HG02678 (cell line): Measurements from ENCODE around the gene RMRP.

Experiments
- ATAC-seq: cut with Tn5 transposase; IDR thresholded peaks from one replicate; pipeline ENCODE4 v1.9.1; 2021; ENCODE audit warnings: mild to moderate bottlenecking, moderate library complexity; ENCODE audit not compliant: unreplicated experiment

Gene RMRP

DNA sequence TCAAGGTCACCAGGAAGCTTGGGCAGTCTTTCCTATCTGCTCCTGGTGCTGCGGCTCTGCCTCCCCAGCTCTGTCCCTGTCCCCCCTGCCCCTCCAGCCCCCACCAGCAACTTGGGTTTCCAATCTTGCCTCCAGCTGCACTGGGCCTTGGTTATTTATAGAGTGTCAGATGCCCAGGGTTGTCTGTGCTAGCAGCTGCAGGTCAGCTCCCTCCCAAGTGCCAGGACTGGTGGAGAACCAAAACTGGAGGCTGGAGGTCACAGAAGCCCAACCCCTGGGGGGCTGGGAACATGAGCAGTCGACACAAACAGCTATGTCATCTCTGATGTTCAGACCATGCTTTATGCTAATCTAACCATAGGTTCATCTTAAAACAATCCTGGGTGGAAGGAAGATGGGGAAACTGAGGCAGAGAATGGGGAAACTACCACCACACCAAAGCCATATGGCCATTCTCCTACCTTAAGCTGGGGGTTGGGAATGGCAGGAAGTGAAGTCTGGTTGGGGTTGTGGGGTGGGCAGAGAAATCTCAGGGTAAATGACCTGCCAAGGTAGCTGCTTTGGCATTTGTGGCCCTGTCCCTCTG is 30.2 kb upstream of the RMRP start:
- no peak for ATAC-seq

DNA sequence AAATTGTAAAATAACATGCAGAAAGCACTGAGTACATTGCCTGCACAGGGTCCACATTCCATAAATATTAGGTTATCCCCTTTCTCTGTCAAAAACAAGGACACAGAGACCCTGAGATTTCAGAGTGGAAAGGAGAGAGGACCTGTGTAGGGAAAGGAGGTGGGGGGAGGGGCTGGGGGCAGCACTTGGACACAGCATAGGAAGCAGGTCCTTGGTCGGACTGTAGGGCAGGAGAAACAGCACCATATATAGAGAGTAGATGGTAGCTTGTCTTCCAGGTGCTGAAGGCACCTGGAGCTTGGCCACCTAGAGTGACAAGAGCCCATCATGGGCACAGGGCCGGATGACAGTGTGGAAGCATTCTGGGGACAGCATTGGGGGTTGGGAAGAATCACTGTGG is 29.5 kb upstream of the RMRP start:
- no peak for ATAC-seq

DNA sequence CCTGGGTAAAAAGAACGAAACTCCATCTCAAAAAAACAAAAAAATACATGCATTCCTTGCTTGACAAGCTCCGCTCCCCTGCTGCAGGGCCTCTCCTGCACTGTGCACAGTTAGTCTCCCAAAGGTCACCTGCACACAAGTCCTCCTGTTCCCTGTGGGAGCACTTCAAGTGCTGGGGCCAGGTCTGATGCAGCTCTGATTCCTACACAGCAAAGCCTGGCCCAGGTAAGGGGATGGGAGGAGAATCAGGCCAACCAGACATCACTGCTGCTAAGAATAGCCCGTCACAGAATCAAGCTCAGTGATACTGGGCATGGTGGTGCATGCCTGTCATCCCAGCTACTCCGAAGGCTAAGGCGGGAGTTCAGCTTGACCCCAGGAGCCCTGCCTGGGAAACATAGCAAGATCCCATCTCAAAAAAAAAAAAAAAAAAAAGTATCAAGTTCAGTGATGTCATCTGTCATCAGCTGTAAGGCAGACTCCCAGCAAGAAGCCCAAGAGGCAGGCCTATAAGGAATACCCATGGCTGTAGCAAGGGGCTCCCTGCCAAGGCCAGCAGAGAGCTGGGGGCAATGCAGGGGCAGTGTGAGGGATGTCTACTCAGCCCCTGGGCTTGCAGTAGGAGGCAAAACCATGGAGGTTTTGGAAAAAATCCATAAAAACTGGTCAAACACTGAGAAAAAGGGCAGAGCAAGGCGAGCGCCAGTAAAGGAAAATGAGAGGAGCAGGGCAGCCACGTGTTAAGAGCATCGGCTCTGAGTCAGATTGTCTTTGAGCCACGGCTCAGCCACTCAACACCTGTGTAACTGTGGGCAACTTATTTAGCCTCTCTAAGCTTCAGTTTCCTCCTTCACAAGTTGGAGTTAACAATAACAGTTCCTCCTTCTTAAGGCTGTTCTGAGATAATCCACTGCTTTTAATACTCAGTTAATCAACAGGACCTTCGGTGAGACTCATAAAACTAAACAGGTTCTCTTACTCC is 28.7 kb upstream of the RMRP start:
- ATAC-seq, result no peak

DNA sequence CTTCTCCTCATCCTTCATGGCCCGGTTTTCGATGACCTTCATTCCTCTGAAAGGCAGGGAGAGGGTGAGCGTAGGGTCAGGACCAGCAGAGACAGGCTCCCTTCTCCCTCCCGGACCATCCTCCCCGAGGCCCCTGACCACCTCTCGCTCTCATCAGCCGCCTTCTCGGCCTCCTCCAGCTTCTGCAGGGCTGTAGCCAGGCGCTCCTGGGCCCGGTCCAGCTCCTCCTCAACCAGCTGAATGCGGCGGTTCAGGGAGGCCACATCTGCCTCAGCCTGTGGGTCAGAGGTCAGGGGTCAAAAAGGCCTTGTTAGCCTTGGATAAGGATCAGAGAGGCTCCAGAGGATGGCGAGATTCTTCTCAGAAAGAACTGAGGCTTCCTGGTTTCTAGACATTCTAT is 27.7 kb upstream of the RMRP start:
- no peak for ATAC-seq

DNA sequence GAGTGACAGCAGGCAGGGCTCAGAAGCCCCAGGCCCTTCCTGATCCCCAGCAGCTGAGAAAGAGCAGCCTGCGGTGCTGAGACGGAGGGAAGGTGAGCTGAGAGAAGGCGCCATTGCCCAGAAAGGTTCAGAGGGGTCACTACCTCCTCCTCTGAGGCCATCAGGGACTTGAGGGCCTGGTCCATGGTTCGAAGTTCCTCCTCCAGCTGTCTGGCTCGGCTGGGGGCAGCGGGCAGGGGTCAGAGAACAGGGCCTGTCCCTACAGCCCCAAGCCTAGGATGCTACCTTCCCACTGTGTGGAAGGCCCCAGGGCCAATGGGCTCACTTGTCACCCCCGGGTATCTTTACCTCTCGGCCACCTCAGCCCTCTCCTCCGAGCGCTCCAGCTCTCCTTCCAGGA is 27.1 kb upstream of the RMRP start:
- ATAC-seq, result no peak

DNA sequence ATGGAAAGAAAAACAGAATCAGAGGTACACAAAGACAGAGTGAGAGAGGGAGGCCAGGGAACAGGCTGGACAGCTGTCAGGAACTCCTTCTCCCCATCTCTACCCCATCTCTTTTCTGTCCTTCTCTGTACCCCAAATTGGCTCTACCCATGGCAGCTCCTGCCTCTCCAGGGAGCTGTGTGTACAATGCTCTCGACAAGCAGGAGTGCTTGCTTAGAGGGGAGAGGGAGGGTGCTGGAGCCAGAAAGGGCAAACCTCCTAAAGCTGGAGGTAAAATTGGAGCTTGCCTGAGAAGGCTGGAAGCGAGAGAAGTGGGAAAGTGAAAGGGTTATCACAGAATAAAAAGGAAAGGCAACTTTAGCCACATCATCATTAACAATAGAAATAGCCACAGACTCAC is 25.5 kb upstream of the RMRP start:
- no peak for ATAC-seq

DNA sequence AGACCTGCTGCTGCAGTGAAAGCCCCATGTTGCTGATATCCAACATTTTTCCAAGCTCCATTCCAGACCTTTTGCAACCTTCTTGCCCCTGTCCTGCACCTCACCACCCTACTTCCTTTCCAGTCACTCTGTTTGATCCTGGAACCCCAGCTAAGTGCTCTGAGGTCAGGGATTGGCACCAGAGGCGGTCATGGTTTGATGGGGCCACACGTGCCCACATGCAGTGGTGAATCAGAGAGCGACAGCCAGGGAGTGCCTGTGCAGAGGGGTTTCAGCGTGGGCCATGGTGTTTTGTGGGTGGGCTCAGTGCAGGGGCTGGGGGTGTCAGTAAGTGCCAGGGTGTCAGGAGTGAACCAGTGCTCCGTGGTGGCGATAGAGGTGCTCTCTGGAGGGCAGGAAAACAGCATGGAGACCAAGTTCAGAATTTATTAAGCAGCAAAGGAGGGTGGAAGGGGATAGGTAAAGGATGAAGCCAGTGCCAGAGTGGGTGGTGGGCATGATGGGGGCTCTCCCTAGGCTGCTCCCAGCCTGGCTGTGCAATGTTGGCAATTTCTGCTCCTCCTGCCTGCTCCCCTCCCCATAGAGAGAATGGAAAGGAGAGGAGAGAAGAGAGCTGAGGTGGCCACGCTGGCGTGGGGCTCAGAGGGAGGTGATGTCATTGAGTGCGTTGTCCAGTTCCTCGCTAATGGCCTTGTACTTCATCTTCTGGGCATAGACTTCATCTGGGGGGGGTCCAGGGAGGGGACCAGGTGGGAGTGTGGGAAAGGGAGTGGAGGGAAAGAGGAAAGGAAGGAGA is 24.9 kb upstream of the RMRP start:
- ATAC-seq, result no peak

DNA sequence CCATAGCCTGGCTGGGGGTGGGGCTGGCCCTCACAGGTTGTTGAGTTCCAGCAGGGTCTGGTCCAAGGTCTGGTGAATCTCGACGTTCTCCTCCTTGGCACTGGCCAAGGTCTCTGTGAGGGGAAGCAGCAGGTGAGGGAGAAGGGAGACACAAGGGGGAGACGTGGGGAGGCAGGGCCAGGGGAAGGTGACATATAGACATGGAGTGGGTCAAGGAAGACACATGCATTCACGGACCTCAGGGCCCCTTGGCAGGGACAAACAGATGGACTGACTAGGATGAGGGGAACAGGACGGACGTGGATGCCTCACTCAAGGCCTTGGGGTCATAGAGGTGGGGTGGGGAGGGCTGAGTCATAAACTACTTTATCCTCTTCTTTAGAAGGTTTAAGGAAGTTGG is 24.2 kb upstream of the RMRP start:
- no peak for ATAC-seq

DNA sequence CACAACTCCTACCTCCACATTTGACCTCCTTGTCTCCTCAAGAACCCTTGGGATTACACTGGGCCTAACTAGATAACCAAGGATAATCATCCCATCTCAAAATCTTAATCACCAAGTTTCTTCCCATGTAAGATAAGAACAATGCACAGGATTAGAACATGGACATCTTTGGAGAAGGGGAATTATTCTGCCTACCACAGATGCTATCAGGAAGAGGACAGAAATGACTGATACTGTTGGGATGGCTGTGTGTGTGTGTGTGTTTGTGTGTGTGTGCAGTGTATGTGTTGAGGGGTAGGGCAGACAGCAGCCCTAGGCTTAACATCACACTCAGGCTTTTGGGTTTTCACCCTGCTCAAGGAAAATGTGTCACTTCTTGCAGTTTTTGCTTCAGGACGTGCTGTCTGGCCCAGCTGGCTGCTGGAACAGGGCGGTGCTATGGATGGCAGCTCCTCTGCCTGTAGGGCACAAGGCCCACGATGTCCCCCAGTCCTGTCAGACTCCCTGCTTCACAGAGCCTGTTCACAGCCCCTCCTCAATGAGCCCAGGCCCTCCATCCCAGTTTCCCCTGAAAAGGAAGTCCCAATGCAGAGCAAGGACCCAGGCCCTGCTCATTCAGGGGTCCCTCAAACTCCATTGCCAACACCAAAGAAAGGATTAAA is 23.7 kb upstream of the RMRP start:
- ATAC-seq, result no peak

DNA sequence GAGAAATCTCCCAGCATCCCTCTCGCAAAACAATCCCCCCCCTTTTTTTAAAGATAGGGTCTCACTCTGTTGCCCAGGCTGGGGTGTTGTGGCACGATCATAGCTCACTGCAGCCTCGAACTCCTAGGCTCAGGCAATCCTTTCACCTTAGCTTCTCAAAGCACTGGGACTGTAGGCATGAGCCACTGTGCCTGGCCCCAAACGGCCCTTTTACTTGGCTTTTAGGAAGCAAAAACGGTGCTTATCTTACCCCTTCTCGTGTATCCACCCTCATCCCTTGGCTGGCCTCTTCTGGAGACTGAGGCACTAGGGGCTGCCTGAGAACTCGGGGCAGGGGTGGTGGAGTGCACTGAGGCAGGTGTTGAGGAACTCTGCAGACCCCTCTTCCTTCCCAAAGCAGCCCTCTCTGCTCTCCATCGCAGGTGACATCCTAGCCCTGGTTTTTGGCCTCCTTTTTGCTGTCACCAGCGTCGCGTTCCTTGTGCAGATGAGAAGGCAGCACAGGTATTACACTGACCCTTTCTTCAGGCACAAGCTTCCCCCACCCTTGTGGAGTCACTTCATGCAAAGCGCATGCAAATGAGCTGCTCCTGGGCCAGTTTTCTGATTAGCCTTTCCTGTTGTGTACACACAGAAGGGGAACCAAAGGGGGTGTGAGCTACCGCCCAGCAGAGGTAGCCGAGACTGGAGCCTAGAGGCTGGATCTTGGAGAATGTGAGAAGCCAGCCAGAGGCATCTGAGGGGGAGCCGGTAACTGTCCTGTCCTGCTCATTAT is 22.7 kb upstream of the RMRP start:
- ATAC-seq, result no peak

DNA sequence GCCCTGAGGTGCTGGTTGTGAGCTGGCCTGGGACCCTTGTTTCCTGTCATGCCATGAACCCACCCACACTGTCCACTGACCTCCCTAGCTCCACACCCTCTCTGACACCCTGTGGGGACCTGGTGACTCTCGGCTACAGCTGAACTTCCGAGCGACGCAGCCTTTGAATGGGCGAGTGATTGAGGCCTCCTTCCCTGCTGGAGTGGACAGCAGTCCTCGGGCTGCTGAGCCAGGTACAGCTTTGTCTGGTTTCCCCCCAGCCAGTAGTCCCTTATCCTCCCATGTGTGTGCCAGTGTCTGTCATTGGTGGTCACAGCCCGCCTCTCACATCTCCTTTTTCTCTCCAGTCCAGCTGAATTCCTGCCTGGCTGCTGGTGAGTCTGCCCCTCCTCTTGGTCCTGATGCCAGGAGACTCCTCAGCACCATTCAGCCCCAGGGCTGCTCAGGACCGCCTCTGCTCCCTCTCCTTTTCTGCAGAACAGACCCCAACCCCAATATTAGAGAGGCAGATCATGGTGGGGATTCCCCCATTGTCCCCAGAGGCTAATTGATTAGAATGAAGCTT is 22.0 kb upstream of the RMRP start:
- ATAC-seq, result no peak

DNA sequence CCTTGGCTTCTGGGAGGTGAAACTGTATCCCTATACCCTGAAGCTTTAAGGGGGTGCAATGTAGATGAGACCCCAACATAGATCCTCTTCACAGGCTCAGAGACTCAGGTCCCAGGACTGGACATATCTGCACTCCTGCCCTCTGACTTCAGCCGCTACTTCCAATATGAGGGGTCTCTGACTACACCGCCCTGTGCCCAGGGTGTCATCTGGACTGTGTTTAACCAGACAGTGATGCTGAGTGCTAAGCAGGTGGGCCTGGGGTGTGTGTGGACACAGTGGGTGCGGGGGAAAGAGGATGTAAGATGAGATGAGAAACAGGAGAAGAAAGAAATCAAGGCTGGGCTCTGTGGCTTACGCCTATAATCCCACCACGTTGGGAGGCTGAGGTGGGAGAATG is 21.3 kb upstream of the RMRP start:
- no peak for ATAC-seq

DNA sequence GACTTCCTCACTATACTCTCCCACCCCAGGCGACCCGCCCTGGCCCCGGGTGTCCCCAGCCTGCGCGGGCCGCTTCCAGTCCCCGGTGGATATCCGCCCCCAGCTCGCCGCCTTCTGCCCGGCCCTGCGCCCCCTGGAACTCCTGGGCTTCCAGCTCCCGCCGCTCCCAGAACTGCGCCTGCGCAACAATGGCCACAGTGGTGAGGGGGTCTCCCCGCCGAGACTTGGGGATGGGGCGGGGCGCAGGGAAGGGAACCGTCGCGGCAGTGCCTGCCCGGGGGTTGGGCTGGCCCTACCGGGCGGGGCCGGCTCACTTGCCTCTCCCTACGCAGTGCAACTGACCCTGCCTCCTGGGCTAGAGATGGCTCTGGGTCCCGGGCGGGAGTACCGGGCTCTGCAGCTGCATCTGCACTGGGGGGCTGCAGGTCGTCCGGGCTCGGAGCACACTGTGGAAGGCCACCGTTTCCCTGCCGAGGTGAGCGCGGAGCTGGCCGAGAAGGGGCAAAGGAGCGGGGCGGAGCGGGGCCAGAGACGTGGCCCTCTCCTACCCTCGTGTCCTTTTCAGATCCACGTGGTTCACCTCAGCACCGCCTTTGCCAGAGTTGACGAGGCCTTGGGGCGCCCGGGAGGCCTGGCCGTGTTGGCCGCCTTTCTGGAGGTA is 18.0 kb upstream of the RMRP start:
- ATAC-seq, result no peak

DNA sequence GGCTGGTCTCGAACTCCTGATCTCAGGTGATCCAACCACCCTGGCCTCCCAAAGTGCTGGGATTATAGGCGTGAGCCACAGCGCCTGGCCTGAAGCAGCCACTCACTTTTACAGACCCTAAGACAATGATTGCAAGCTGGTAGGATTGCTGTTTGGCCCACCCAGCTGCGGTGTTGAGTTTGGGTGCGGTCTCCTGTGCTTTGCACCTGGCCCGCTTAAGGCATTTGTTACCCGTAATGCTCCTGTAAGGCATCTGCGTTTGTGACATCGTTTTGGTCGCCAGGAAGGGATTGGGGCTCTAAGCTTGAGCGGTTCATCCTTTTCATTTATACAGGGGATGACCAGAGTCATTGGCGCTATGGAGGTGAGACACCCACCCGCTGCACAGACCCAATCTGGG is 17.4 kb upstream of the RMRP start:
- no peak for ATAC-seq

DNA sequence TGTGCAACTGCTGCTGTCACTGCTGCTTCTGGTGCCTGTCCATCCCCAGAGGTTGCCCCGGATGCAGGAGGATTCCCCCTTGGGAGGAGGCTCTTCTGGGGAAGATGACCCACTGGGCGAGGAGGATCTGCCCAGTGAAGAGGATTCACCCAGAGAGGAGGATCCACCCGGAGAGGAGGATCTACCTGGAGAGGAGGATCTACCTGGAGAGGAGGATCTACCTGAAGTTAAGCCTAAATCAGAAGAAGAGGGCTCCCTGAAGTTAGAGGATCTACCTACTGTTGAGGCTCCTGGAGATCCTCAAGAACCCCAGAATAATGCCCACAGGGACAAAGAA is 16.2 kb upstream of the RMRP start:
- ATAC-seq, result no peak

DNA sequence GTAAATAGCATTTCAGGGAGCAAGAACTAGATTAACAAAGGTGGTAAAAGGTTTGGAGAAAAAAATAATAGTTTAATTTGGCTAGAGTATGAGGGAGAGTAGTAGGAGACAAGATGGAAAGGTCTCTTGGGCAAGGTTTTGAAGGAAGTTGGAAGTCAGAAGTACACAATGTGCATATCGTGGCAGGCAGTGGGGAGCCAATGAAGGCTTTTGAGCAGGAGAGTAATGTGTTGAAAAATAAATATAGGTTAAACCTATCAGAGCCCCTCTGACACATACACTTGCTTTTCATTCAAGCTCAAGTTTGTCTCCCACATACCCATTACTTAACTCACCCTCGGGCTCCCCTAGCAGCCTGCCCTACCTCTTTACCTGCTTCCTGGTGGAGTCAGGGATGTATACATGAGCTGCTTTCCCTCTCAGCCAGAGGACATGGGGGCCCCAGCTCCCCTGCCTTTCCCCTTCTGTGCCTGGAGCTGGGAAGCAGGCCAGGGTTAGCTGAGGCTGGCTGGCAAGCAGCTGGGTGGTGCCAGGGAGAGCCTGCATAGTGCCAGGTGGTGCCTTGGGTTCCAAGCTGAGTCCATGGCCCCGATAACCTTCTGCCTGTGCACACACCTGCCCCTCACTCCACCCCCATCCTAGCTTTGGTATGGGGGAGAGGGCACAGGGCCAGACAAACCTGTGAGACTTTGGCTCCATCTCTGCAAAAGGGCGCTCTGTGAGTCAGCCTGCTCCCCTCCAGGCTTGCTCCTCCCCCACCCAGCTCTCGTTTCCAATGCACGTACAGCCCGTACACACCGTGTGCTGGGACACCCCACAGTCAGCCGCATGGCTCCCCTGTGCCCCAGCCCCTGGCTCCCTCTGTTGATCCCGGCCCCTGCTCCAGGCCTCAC is 15.6 kb upstream of the RMRP start, which contains the start of gene CA9:
Gene CA9, plus strand, starts transcription at position 797 of the 893 bp plus-strand sequence. Its CDS starts 32 bp downstream, at position 829.
- no peak for ATAC-seq

DNA sequence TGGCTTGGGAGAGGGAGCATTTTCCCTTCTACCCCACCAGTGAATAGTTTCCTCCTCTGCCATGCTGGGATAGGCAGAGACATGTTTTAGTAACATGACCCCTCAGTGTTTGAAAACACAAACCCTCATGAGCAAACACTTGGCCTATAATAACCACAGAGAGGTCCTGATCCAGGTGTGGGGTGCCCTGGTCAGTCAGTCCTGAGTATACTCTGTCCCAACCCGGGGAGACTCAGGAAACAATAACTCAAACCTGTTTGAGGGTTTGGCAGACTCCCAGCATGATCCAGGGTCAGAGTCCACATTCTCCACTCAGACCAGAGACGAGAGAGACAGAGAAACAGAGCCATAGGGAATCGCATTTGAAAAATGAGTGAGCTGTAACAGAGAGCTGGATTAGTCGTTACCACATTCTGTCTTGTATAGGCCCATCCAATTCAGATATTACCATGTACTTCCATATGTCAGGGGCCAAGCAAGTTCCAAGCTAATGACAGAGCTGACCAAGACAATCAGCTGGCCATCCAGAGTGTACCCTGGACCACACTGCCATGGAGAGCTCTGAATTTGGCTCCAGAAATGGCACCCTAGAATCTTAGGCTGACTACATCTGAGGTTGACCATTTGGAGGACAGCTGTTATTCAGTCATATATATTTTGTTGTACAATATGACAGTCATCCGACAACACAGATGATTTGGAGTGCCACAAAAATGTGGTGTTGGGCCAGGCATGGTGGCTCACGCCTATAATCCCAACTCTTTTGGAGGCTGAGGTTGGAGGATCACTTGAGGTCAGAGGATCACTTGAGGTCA is 11.7 kb upstream of the RMRP start:
- ATAC-seq, result no peak

DNA sequence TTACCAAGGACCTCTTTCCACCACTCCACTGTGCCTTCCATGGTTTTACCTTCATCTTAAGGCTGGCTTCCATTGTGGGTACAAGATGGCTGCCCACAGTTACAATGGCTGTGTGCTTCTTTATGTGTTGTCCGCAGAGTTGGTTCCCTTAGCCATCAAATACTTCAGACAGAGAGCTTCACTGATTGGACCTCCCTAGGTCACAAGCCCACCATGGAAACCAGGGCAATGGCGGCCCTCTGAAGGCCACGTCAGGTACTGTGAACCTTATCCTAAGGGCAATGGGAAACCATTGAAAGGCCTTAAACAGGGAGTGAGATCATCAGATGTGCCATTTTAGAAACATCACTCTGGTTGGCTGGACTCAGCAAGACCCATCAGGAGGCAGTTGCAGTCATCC is 10.1 kb upstream of the RMRP start:
- no peak for ATAC-seq
